Esophagus muscularis mucosa (tissue), 3 donors: Measurements from ENCODE around the gene MED10.

Experiments
- EP300 ChIP-seq: sonication (generic); formaldehyde crosslinking; IDR thresholded peaks from one replicate; pipeline ENCODE4 v1.6.1; 2017; ENCODE audit warnings: antibody characterized with exemption
- POLR2A ChIP-seq: fragments of 450-650 bp; IDR thresholded peaks from one replicate; pipeline ENCODE4 v1.6.1; 2017; ENCODE audit warnings: antibody characterized with exemption, moderate library complexity, mild to moderate bottlenecking, low read depth
- POLR2AphosphoS5 ChIP-seq, 2 donors: sonication (generic); formaldehyde crosslinking; IDR thresholded peaks; one replicate each; pipeline ENCODE4 v1.6.1; 2017; ENCODE audit warnings: antibody characterized with exemption in 2 of 2

DNA sequence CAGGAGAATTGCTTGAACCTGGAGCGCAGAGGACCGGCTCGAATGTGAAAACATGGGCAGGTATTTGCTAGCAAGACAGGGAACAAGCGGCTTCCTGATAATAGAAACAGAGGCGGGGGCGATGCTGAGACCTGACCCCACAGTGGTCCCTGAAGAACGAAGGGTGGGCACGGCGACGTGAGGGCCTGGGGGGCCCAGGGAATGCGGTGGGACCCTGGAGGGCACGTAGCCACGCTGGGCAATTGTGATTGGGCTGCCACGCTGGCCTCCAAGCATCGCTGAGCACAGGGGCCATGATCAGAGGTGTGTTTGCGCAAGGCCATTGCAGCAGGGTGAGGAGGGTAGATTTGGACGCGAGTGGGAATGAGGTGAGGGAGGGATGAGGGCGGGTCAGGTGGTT lies 30.7 kb downstream of the MED10 start:
- no peak for TF ChIP-seq POLR2AphosphoS5 (IDR thresholded peaks at IDR 0.05)
- no peak for TF ChIP-seq EP300
- TF ChIP-seq POLR2A, result no peak
